Muscle of leg (tissue), 11 donors: ENCODE data around the gene PHPT1. TPM values are rescaled to one million over a fixed set of nuclear protein-coding genes. Genes with fewer than 3 reads are reported as not detected.
"Not testable (repeated sequence)": the region's sequence is repeated elsewhere in the genome, so short reads cannot be mapped to it uniquely, and the experiment has no call there.

Experiments
- DNase-seq: peaks from one replicate; pipeline ENCODE4 v3.0.0; 2013
- H3K27ac ChIP-seq: one replicate; pipeline ENCODE4 v1.5.1; 2013; ENCODE audit warnings: mild to moderate bottlenecking, low read length, control low read depth
- H3K27me3 ChIP-seq: one replicate; pipeline ENCODE4 v1.6.1; 2013; ENCODE audit warnings: low read length; ENCODE audit not compliant: control insufficient read depth, insufficient read depth
- H3K36me3 ChIP-seq: one replicate; pipeline ENCODE4 v1.6.1; 2013; ENCODE audit warnings: low read length; ENCODE audit not compliant: control insufficient read depth, insufficient read depth
- H3K4me1 ChIP-seq: one replicate; pipeline ENCODE4 v1.6.1; 2013; ENCODE audit warnings: low read length; ENCODE audit not compliant: control insufficient read depth, insufficient read depth
- H3K4me3 ChIP-seq: one replicate; pipeline ENCODE4 v1.5.1; 2013; ENCODE audit warnings: low read length, control low read depth
- H3K9me3 ChIP-seq: replicated peaks from 2 replicates; pipeline ENCODE4 v1.6.1; 2013; ENCODE audit warnings: low read depth, low read length; ENCODE audit not compliant: control insufficient read depth
- whole genome bisulfite sequencing: methylation state at CpG from one replicate; pipeline ENCODE4 v1.1.5; 2013; ENCODE audit warnings: missing lambda C conversion rate; ENCODE audit not compliant: insufficient coverage; 5-methylcytosine and 5-hydroxymethylcytosine counted together
- polyA plus RNA-seq, 8 donors: library from polyadenylated mRNA; unstranded; fragments of 120-200 nt; gene quantifications; one replicate each; pipeline versions ENCODE4 v1.2.1 to v1.2.3, GENCODE V29; 2013; ENCODE audit warnings: inconsistent platforms in 1 of 8, low replicate concordance in 1 of 8; ENCODE audit not compliant: insufficient read length in 8 of 8, insufficient read depth in 1 of 8
- total RNA-seq: library from RNA; stranded (reverse); fragments of 120-200 nt; gene quantifications from one replicate; pipeline ENCODE4 v1.2.4, GENCODE V29; 2013

Gene PHPT1
- total and polyA plus RNA-seq, 9 donors = 103 to 145 (median 115) TPM

DNA sequence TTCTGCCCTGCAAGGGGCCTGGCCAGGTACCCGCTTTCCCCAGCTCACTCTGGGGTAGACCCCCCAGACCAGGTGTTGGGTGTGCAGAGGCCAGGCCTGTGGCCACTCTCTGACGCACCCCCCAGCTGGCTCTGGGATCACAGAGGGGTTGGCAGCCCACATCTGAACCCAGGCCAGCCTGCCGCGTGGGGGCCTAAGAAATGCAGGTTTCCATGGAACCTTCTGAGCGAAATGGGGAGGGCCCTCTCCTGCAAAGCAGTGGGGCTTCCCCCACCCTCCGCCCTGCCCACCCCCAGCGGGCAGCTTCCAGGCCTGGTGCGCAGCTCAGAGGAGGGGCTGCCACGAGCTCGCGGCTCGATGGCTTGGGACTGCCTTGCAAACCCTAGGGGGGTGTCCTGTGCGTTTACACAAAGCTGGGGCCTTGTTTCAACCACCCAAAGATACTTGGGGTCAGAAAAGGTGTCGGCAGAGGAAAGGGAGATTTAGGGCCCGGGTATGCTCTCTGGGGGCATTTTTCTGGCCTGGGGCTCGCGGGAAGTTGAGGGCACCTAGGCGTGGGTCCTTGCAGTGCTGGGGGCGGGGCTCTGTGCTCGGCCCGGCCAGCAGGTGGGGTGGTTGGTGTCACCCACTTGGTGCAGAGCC lies 5.9 kb upstream of the PHPT1 start:
- H3K4me3 ChIP-seq, H3K27ac ChIP-seq, DNase-seq, H3K9me3 ChIP-seq: not testable (repeated sequence)
- Histone ChIP-seq H3K4me1 (peaks cover 72% of the 10 kb centered on the region), H3K27me3 (peaks cover 44% of the 10 kb centered on the region), H3K36me3 (peaks cover 15% of the 10 kb centered on the region)
- WGBS = 14% methylated on average over 15 of the region's 21 CpGs

DNA sequence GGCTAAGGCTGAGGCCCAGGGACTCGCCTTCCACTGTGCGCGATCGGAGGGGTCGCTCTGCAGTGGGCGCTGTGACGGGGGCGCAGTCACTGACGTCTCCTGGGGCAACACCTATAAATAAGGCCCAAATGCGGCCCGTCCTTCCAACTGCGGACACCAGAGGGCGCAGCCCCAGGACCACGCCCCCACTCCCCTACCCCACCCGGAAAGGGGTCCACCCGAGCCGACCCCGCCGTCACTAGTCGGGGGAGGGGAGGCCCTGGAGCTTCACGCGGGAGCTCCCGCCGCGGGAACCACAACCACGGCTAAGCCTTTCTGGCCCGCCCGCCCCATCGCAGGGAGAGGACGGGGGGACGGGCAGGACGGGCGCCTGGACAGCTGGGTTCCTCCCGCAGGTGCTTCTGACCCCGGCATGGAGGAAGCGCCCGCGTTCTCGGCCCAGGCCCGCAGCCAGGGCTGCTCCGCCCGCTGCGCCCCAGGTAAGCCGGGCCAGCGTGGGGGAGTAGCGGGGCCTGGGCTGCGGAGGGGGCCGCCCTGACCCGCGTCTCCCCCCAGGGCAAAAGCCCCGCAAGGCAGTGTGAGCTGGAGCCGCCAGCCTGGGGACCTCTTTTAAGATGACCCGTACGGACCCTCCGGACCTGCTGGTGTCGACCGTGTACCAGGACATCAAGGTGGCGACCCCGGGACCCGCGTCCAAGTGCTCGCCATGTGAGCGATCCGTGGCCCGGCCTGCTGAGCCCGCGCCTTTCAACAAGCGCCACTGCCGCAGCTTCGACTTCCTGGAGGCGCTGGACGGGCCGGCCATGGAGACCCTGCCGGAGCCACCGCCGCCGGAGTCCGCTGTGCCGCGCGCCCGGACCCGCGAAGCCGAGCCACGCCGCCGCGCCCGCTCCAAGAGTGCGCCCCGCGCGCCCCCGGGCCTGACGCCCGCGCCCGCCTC lies 5.1 kb upstream of the PHPT1 start:
- DNase-seq, H3K9me3 ChIP-seq, H3K27ac ChIP-seq, H3K36me3 ChIP-seq, H3K4me3 ChIP-seq: not testable (repeated sequence)
- Histone ChIP-seq H3K4me1 (peaks cover 73% of the 10 kb centered on the region), H3K27me3 (peaks cover 44% of the 10 kb centered on the region)
- 3% methylated on average over 96 of the region's 99 CpGs for WGBS

DNA sequence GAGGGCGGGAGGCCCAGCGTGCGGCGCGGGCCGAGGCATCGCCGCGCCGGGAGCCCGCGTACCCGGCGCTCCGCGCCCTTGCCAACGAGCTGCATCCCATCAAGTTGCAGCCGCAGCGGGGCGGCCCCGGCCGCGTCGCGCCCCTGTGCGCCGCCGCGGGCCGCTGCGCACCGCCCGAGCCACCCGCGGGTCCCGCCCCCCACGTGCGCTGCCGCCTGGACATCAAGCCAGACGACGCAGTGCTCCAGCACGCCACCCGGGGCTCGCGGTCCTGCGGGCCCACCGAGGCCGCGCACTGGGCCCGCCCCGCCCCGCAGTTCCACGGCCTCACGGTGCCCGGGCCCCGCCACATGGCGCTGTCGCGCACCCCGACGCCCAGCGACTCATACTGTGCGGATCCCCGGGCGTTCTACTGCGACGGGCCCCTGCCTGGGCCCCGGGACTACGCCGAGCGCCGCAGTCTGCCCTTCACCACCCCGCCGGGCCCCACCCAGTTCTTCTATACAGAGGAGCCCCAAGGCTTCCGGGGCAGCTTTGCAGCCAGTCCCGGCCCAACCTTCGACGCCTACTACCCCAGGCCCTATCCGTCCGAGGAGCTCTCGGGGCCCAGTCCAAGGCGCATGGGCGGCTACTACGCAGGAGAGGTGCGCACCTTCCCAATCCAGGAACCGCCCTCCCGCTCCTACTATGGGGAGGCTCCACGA lies 4.3 kb upstream of the PHPT1 start:
- H3K27ac ChIP-seq = no peak overlapping the region
- H3K4me1 ChIP-seq = peaks cover 70% of the 10 kb centered on the region
- WGBS = 5% methylated on average over 88 of the region's 88 CpGs
- peaks cover 44% of the 10 kb centered on the region for H3K27me3 ChIP-seq
- no peaks in the 10 kb centered on the region for H3K9me3 ChIP-seq
- H3K36me3 ChIP-seq = no peaks in the 10 kb centered on the region
- no peak for DNase-seq
- H3K4me3 ChIP-seq = no peak overlapping the region

DNA sequence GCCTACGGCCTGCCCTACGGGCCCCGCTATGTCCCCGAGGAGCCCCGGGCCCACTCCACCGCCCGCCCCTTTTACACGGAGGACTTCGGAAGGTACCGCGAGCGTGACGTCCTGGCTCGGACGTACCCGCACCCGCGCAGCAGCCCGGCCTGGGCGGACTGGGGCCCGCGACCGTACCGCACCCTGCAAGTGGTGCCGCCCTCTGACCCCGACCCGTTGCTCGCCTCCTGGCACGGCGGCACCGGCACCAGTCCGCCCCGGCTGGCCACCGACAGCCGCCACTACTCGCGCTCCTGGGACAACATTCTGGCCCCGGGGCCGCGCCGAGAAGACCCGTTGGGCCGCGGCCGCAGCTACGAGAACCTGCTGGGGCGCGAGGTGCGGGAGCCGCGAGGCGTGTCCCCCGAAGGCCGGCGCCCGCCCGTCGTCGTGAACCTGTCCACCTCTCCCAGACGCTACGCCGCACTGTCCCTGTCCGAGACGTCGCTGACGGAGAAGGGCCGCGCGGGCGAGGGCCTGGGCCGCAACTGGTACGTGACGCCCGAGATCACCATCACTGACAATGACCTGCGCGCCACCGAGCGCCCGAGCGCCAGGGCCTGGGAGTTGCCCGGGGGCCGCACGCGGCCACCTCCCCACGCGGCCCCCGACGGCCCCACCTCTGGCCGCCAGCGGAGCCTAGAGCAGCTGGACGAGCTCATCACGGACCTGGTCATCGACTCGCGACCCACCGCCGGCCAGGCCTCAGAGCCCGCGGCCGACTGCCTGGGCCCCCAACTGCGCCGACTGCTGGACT lies 3.5 kb upstream of the PHPT1 start:
- peaks cover 44% of the 10 kb centered on the region for H3K27me3 ChIP-seq
- no peak for DNase-seq

DNA sequence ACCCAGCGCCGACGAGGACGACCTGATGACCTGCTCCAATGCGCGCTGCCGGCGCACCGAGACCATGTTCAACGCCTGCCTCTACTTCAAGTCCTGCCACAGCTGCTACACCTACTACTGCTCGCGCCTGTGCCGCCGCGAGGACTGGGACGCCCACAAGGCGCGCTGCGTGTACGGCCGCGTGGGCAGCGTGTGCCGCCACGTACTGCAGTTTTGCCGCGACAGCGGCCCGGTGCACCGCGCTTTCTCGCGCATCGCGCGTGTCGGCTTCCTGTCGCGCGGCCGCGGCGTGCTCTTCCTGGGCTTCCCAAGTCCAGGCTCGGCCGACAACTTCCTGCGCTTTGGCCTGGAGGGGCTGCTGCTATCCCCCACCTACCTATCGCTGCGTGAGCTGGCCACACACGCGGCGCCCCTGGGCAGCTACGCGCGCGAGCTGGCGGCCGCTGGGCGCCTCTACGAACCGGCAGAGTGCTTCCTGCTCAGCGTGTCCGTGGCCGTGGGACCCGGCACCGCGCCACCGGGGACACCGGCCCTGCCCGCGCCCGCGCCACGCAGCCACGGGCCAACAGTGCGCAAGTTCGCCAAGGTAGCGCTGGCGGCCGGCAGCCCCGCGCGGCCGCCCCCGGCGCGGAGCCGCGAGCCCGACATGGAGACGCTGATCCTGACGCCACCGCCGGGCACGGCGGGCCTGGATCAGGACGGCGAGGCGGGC lies 2.7 kb upstream of the PHPT1 start:
- no peak for DNase-seq
- WGBS = 3% methylated on average over 98 of the region's 98 CpGs
- Histone ChIP-seq H3K27me3 (peaks cover 44% of the 10 kb centered on the region), H3K4me1 (peaks cover 69% of the 10 kb centered on the region), H3K36me3 (peaks cover 14% of the 10 kb centered on the region), H3K27ac (no peak overlapping the region), H3K4me3 (no peak overlapping the region), H3K9me3 (no peaks in the 10 kb centered on the region)

More for the DNA sequence above, 3.5 kb upstream of the PHPT1 start:
- WGBS = 13% methylated on average over 101 of the region's 102 CpGs
- H3K36me3 ChIP-seq = peaks cover 6% of the 10 kb centered on the region
- peaks cover 69% of the 10 kb centered on the region for H3K4me1 ChIP-seq
- H3K4me3 ChIP-seq = no peak overlapping the region
- no peaks in the 10 kb centered on the region for H3K9me3 ChIP-seq
- no peak overlapping the region for H3K27ac ChIP-seq

DNA sequence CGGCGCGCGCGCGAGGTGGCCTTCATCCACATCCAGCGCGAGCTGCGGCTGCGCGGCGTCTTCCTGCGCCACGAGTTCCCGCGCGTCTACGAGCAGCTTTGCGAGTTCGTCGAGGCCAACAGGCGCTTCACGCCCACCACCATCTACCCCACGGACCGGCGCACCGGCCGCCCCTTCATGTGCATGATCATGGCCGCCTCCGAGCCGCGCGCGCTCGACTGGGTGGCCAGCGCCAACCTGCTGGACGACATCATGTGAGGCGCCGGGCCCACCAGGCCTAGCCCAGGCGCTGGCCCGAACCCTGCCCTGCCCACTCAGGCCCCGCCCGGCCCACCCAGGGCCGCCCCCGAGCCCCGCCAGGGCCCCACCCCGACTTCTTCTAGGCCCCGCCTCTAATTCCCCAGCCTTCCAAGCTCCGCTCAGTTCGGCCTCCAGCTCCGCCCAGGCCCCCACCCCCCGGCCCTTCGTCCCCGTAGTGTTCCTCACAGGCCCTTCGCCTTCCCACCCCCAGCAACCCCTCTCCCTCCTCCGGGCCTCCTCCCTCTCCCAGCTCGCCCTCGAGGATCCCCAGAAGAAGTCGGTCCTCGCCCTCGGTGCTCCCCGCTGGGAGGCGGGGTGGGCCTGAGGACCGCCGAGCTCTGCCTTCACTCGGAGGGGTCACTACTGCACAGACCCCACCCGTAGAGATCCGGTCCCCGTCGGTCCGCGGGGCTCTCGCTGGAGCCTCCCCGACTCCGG lies 2.0 kb upstream of the PHPT1 start:
- under 1% methylated on average over 63 of the region's 75 CpGs for WGBS
- no peaks in the 10 kb centered on the region for H3K9me3 ChIP-seq
- DNase-seq = peak; percentile 93
- H3K27ac ChIP-seq = peak overlapping the region; percentile 98
- H3K27me3 ChIP-seq = peaks cover 44% of the 10 kb centered on the region
- peaks cover 20% of the 10 kb centered on the region for H3K36me3 ChIP-seq
- H3K4me1 ChIP-seq = peaks cover 69% of the 10 kb centered on the region
- peak overlapping the region; percentile 74 for H3K4me3 ChIP-seq

DNA sequence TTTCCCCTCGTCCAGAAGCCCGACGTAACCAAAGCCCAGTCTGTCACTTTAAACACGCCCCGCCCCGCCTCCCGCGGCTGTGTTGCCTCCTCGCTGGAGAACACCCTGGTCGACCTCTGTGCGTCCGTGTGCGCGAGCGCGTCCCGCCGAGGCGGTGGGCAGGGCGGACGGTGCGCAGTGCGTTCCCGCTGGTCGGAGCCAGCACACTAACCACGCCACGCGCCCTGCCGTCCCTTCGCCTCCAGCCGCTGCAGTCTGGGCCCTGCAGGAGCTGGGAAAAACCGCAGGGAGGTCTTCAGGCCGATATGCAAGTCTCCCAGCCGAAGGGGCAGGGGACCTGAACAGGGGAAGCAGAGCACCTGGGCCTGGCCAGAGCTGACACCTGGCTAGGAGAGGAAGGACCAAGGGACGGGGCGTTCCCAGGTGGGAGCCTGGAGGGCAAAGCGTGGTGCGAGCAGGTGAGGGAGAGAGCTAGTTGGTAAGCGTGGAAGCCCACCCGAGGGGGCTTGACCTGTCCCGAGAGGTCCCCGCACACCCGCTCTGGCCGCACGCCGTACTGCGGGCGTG lies 1.3 kb upstream of the PHPT1 start:
- Histone ChIP-seq H3K9me3 (no peaks in the 10 kb centered on the region), H3K36me3 (peaks cover 20% of the 10 kb centered on the region), H3K4me1 (peaks cover 67% of the 10 kb centered on the region), H3K4me3 (peak overlapping the region; percentile 74), H3K27me3 (peaks cover 41% of the 10 kb centered on the region), H3K27ac (peak overlapping the region; percentile 98)
- DNase-seq = peak; percentile 94
- WGBS = under 1% methylated on average over 46 of the region's 48 CpGs

DNA sequence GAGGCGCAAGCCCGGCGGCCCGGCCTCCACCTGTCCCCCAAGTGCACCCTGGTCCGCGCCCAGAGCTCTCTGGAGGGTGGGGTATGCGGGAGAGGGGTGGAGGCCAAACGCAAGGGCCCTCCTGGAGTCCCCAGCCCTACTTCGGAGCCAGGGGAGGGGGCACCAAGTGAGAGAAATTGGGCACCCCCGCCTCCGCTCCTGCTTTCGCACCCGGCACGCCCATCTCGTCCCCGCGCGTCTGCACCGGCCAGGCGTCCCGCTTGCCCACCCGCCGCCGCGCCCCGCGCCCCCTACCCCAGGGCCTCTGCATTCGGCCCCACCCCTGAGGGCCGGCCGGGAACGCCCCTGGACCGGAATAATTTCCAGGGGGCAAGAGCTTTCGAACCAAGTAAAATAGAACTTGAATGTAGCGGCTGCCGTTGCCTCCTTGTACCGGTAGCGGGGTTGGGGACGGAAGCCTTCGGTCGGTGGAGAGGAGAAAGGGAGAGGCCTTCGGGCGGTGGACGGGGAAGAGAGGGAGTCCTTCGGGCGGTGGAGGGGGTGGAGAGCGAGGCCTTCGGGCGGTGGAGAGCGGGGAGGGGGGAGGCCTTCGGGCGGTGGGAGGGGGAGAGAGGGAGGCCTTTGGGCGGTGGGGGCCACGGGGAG lies 694 bp upstream of the PHPT1 start:
- Histone ChIP-seq H3K4me3 (peak overlapping the region; percentile 74), H3K4me1 (peaks cover 60% of the 10 kb centered on the region), H3K36me3 (peaks cover 20% of the 10 kb centered on the region), H3K27me3 (peaks cover 35% of the 10 kb centered on the region), H3K27ac (peak overlapping the region; percentile 98), H3K9me3 (no peaks in the 10 kb centered on the region)
- under 1% methylated on average over 41 of the region's 53 CpGs for WGBS
- no peak for DNase-seq
